Measurements from ENCODE around the gene STK17B.
"Not testable (repeated sequence)": the region's sequence is repeated elsewhere in the genome, so short reads cannot be mapped to it uniquely, and the experiment has no call there.

Gene STK17B

GRCh38 chr2:196187898-196188458 lies 16.6 kb upstream of the STK17B start:
- no peak for TF ChIP-seq ZNF133 (tag by site-specific recombination; IDR thresholded peaks at IDR 0.05)
- no peak for TF ChIP-seq ZNF112 (tag by site-specific recombination; IDR thresholded peaks at IDR 0.05)
- TF ChIP-seq ZBTB26 (tag by site-specific recombination; optimal IDR thresholded peaks at IDR 0.05): no peak
- TF ChIP-seq KLF8 (tag by site-specific recombination; IDR thresholded peaks at IDR 0.05): no peak
- no peak for TF ChIP-seq ZNF701 (tag by site-specific recombination; IDR thresholded peaks at IDR 0.05)
- H3K27ac ChIP-seq (ENCODE audit: extremely low read depth, low read depth, low read length): no peak overlapping the region
- H3K36me3 ChIP-seq (ENCODE audit: control insufficient read depth in 2 of 2, insufficient read depth in 1 of 2, low read length in 2 of 2): no peaks in the 10 kb centered on the region
- ChIA-PET CTCF (no interaction called here), POLR2A (no interaction called here)
- H3K4me1 ChIP-seq (ENCODE audit: control insufficient read depth, insufficient read depth, low read length): no peaks in the 10 kb centered on the region
- H3K4me3 ChIP-seq (ENCODE audit: low read depth, low read length): no peak overlapping the region
- H3K9me3 ChIP-seq (ENCODE audit: control insufficient read depth, insufficient read depth, low read depth, low read length): no peaks in the 10 kb centered on the region

GRCh38 chr2:196187175-196187700 lies 15.9 kb upstream of the STK17B start:
- H3K9me3 ChIP-seq (ENCODE audit: control insufficient read depth, insufficient read depth, low read depth, low read length); H3K27ac ChIP-seq (ENCODE audit: extremely low read depth, low read depth, low read length); CTCF ChIA-PET; H3K36me3 ChIP-seq (ENCODE audit: control insufficient read depth in 2 of 2, insufficient read depth in 1 of 2, low read length in 2 of 2); POLR2A ChIA-PET; H3K4me1 ChIP-seq (ENCODE audit: control insufficient read depth, insufficient read depth, low read length); H3K4me3 ChIP-seq (ENCODE audit: low read depth, low read length): not testable (repeated sequence)
- TF ChIP-seq ZNF146 (tag by site-specific recombination; IDR thresholded peaks at IDR 0.05) (peak; percentile 86), ZNF580 (tag by site-specific recombination; IDR thresholded peaks at IDR 0.05) (0 out of 2 replicates have a peak, but pooled peaks have one; percentile 36)

GRCh38 chr2:196186266-196186980 lies 15.0 kb upstream of the STK17B start:
- Histone ChIP-seq H3K27ac (ENCODE audit: extremely low read depth, low read depth, low read length) (no peak overlapping the region), H3K9me3 (ENCODE audit: control insufficient read depth, insufficient read depth, low read depth, low read length) (no peaks in the 10 kb centered on the region), H3K4me3 (ENCODE audit: low read depth, low read length) (no peak overlapping the region), H3K36me3 (ENCODE audit: control insufficient read depth in 2 of 2, insufficient read depth in 1 of 2, low read length in 2 of 2) (no peaks in the 10 kb centered on the region), H3K4me1 (ENCODE audit: control insufficient read depth, insufficient read depth, low read length) (0 out of 2 replicates have a peak, but pooled peaks cover 3% of the 10 kb centered on the region)
- TF ChIP-seq ZNF555 (tag by site-specific recombination; conservative IDR thresholded peaks at IDR 0.05) (no peak), ZNF76 (tag by site-specific recombination; IDR thresholded peaks at IDR 0.05; ENCODE audit: borderline replicate concordance, low read depth) (no peak), ZBTB10 (tag by site-specific recombination; IDR thresholded peaks at IDR 0.05) (no peak), PBX3 (CRISPR knock-in tag; IDR thresholded peaks at IDR 0.05) (no peak), ZNF600 (tag by site-specific recombination; IDR thresholded peaks at IDR 0.05) (no peak), ZBTB11 (tag by site-specific recombination; conservative IDR thresholded peaks at IDR 0.05; ENCODE audit: low read depth) (no peak), ZBTB8A (tag by site-specific recombination; IDR thresholded peaks at IDR 0.05) (no peak)
- CTCF ChIA-PET: no interaction called here
- POLR2A ChIA-PET: no interaction called here
